Measurements from ENCODE around the gene ZNF468.
"Not testable (repeated sequence)": the region's sequence is repeated elsewhere in the genome, so short reads cannot be mapped to it uniquely, and the experiment has no call there.

The ZNF468 gene

DNA sequence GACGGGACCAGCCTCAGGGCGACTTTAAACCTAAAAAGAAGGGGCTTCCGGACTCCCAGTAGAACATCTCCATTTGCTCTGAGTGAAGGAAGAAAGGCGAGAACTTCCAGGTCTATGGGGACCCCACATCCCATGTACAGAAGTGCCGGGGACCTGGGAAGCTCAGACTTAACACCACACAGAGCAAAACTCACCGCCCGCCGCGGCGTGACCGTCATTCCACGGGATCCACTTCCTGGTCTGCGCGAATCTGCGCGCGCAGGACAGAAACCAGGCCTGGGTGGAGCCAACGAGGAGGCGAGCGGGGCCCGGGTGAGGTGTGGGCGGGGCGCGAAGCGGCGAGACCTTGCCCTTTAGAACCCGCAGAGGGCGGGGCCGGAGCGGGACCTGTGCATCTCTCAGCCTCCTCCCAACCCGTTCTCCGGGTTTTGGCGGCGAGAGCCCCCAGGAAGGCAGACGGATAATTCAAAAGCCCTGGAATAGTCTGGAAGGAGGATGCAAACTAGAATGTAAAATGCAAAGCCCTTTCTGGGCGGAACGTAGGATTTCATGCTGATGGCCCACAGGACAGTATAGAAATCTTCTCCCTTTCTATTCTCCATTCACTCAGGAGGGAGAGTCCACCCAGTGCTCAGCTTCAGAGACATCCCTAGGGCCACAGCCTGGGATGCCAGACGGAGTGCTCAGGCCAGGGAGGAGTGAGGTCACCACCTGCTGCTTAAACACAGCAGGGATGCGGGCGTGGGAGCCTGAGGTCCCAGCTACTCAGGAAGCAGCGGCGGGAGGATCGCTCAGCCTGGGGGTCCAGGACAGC lies at the start of gene ZNF468:
TSS of gene ZNF468 (minus strand) at position 242 of the 814 bp plus-strand sequence. CDS start 3,347 bp downstream, outside the sequence.
- DNase-seq: peak; percentile 71

DNA sequence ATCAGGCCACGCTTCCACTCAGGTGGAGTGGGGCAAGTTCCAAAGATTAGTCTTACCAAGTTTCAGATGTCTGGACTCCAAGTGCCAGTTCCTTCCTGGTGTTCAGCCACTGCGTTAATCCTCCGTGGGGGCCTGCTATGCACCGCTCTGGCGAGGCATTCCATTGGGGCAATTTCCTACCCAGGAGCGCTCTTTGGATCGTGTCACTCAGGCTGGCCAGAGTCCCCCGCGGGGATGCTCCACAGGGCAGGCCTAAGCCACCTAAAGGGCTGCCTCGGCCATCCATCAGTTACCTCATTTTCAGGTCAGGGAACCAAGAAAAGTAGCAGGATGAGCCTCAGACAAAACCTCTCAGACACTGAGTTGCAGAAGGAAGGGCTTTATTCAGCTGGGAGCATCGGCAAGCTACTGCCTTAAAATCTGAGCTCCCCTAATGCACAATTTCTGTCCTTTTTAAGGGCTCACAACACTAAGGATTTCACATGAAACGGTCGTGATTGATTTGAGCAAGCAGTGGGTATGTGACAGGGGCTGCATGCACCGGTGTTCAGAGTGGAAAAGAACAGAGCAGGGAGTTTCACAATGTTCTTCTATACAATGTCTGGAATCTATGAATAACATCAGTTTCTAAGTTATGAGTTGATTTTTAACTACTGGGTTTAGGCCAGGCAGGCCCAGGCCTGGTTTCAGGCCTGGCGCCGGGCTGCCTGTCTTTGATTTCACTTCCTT lies 46.8 kb upstream of the ZNF468 start:
- DNase-seq: not testable (repeated sequence)

DNA sequence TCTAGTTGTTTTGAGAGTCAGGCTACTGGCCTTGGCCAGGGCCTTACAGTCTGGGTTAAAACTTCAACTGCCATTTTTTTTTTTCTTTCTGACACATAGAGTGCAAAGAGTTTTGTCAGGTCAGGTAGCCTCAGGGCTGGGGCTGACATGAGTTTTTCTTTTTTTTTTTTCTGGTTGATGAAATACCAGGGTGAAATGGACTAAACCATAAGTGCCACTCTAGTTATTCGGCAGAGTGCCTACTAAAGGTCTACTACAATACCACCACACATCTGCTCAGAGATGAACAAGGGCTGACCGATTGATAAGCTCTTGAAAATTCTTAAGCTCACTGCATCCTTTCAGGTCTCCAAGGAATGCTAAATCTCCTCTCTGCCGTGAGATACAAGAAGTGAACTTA lies 44.4 kb upstream of the ZNF468 start:
- no peak for DNase-seq

DNA sequence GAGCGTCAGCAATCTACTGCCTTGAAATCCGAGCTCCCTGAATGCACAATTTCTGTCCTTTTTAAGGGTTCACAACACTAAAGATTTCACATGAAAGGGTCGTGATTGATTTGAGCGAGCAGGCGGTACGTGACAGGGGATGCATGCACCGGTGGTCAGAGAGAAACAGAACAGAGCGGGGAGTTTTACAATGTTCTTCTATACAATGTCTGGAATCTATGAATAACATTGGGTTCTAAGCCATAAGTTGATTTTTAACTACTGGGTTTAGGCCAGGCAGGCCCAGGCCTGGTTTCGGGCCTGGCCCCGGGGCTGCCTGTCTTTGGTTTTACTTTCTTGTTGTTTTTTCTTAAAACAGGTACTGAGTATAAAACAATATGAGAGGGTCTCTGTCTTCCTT lies 41.2 kb upstream of the ZNF468 start:
- not testable (repeated sequence) for DNase-seq

DNA sequence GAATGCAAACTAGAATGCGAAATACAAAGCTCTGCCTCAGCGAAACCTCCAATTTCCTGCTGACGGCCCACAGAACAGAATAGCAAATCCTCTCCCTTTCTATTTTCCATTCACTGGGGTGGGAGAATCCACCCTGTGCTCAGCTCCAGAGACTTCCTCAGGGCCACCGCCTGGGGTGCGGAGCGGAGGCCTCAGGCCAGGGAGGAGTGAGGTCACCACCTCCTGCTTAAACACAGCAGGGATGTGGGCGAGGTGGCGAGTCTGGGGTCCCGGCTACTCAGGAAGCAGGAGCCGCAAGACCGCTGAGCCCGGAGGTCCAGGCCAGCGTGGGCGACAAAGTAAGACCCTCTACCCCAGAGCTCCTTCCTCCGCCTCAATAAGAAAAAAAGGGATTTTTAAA lies 40.7 kb upstream of the ZNF468 start:
- DNase-seq: no peak

DNA sequence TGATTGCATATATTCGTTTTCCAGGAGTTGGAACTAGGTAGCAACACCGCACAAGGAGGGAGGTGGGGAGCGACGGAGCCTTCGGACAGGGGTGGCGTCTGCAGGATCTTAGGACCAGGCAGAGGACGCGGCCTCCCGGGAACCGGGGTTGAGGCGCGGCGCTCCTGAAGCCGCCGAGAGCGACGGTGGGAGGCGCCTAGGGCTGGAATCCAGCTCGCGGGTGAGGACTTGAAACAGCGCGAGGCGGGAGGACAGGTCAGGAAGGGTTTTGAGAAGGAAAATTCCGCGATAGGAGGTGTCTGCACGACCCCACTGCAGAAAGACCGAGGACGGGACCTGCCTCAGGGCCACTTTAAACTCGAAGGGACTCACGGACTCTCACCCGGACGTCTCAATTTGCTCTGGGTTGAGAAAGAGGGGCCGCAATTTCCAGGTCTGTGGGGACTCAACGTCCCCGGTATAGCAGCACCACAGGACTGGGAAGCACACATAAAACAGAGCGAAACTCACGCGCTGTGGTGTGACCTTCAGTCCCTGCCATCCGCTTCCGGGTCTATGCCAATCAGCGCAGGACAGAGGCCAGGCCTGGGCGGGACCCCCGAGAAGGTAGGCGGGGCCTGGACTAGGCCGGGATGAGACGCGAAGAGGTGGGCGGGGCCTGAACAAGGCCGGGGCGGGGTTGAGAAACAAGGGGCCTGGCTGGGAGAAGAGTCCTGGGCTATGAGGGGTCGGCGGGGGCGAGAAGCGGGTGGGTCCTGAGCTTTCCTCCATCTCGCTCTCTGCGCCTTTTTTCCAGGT lies 39.9 kb upstream of the ZNF468 start, which contains the start of gene ZNF320:
TSS of gene ZNF320 (minus strand) at position 498 of the 798 bp plus-strand sequence. CDS start 7,380 bp downstream, outside the sequence.
- DNase-seq: peak; percentile 95

DNA sequence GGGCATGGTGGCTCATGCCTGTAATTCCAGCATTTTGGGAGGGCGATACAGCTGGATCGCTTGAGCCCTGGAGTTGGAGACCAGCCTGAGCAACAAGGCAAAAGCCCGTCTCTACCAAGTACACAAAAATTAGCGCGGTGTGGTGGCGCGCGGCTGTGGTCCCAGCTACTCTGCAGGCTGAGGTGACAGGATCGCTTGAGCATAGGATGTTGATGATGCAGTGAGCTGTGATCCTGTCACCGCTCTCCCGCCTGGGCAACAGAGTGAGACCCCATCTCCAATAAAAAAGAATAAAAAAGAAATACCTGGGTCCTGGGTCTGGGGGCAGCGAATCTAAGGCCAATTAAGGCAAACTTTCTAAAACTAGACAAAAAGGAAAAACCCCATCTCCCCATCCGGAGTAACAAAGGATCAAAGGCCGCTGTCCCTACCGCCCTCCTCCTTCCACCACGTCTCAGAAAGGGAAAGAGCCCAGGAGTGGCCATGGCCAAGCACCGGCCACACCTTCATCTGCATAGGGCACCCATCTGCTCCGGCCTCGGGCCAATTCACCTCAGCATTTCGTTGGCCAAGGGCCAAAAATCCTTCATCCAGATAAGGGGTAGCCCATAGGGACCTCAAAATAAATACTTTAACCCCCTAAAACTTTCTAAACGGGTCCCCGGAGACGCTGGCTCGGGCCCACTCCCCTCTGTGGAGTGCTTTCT lies 39.2 kb upstream of the ZNF468 start:
- no peak for DNase-seq

DNA sequence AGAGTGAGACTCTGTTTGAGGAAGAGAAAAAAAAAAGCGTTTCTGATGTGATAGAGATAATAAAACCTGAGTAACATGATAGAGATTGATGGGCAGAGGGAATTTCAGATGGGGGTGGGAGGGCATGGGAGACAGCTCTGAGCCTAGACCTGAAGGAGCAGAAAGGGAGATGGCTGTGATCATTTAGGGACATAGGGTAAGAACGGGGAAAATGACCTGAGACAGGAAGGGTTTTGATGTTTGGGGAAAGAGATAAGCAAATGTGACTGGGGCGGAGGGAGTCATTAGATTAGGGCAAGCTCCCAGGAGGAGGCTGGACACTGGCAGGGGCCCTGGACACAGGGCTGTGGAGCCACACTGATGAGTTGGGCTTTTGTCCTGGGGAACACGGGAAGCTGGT lies 33.9 kb upstream of the ZNF468 start:
- DNase-seq: no peak

DNA sequence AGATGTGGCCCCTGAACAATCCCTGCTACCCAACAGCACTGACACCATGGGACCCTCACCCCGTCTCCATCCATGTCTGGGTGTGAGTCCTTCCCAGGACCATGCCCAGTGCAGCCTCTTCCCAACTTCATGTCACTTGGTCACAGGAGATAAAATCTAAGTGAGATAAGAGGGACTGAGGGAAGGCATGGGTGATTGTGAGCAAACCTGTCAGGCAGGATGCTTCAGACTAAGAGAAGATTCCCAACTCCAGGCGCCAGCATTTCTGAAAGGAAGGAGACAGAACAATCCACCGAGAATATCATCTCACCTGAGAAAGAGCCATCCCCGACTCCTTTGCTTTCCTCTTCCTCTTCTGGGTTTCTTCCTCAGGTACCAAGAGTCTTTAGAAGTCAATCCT lies 32.5 kb upstream of the ZNF468 start:
- no peak for DNase-seq

DNA sequence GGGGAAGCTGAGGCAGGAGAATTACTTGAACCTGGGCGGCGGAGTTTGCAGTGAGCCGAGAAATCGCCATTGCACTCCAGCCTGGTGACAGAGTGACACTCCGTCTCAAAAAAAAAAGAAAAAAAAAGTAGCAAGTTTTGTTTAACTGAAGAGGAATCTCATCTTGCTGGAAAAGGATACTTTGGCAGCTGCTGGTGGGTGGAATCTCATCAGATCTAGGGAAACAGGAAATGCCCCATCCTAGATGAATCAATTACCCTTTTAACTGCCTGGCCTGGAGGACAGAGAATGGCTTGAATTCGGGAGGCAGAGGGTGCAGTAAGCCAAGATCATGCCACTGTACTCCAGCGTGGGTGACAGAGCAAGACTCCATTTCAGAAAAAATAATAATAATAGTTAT lies 31.7 kb upstream of the ZNF468 start:
- DNase-seq: no peak

DNA sequence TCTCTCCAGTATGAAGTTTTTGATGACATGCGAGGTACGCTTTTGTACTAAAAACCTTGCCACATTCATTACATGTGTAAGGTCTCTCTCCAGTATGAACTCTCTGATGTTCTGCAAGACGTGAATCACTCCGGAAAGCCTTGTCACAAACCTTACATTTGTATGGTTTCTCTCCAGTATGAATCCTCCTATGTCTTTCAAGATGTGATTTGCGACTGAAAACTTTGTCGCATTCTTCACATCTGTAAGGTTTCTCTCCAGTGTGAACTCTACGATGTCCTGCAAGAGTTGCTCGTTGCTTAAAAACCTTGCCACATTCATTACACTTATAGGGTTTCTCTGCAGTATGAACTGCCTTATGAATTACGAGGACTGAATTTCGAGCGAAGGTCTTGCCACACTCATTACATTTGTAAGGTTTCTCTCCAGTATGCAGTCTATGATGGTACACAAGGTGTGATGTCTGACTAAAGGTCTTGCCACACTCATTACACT lies 23.5 kb upstream of the ZNF468 start:
- DNase-seq: no peak

DNA sequence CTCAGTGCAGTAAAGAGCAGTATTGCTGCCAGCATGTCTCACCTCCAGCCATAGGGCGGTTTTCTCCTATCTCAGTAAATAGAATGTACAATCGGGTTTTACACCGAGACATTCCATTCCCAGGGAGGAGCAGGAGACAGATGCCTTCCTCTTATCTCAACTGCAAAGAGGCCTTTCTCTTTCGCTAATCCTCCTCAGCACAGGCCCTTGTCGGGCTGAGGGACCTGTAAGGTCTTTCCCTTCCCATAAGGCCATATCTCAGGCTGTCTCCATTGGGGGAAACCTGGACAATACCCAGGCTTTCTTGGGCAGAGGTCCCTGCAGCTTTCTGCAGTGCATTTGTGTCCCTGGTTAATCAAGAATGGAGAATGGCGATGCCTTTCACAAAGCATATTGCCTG lies 15.6 kb upstream of the ZNF468 start:
- not testable (repeated sequence) for DNase-seq

DNA sequence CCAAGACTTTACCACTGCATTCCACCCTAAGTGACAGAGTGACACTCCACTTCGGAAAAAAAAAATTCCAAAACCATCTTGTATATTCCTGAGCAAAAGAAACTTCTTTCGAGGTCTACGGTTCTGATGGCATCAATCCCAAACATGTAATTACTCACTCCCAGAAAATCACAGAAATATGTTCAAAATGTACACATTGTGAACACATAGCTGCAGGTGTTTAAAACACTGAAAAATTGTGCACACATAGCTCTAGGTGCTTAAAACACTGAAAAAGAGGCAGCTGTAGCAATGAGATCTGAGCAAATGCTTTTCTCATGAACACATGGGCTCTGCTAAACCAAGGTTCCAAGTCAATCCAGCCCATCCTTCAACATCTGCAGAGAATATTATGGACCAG lies 14.0 kb upstream of the ZNF468 start:
- no peak for DNase-seq

DNA sequence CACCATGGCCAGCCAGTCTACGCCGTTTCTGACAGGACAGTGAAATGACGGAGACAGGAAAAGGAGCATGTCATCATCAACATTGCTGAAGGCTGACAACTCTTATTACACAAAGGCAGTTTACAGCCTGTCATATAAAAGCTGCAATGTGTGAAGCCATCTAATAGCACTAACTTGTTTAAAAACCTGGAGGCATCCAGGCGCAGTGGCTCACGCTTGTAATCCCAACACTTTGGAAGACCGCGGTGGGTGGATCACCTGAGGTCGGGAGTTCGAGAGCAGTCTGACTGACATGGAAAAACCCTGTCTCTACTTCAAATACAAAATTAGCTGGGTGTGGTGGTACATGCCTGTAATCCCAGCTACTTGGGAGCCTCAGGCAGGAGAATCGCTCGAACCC lies 10.6 kb upstream of the ZNF468 start:
- DNase-seq: not testable (repeated sequence)

DNA sequence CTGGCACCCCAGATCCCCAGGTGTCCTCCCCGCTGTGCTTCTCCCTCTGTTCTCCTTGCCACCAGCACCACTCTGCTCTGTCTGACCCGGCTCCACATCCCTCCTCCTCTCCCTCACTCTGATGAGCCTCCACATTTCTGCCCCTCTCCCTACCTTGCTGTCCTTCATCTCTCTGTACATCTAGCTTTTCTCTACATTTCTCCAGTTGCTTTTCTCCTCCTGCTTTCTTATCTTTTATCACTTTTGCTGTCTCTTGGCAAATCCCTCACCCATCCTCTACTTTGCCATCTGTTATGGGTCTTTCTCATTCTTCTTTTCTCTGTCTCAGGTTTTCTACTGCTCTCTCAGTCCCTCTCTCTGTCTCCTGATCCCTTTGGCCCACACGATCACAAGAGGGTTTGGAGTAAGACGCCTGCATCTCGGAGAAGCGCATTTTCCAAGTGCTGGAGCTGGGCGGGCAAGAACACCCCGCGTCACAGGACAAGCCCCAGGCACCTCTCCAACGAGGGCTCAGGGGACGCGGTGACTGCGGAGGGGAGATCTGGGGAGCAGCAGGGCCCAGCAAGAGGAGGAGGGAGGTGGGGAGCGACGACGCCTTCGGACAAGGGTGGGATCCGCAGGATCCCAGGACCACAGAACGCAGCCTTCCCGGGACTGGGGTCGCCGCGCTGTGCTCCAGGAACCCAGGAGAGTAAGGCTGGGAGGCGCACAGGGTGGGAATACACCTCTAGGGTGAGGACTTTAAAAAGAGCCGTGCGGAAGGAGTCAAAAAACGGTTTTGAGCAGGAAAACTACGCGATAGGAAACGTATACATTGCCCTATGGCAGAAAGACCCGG lies 660 bp downstream of the ZNF468 start:
- not testable (repeated sequence) for DNase-seq

DNA sequence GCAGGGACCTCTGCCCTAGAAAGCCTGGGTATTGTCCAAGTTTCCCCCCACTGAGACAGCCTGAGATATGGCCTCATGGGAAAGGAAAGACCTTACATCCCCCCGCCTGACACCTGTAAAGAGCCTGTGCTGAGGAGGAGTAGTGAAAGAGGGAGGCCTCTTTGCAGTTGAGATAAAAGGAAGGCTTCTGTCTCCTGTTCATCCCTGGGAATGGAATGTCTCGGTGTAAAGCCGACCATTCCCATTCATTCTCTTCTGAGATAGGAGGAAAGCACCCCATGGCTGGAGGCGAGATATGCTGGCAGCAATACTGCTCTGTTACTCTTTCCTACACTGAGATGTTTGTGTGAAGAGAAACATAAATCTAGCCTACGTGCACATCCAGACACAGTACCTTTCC lies 10.1 kb downstream of the ZNF468 start:
- not testable (repeated sequence) for DNase-seq

DNA sequence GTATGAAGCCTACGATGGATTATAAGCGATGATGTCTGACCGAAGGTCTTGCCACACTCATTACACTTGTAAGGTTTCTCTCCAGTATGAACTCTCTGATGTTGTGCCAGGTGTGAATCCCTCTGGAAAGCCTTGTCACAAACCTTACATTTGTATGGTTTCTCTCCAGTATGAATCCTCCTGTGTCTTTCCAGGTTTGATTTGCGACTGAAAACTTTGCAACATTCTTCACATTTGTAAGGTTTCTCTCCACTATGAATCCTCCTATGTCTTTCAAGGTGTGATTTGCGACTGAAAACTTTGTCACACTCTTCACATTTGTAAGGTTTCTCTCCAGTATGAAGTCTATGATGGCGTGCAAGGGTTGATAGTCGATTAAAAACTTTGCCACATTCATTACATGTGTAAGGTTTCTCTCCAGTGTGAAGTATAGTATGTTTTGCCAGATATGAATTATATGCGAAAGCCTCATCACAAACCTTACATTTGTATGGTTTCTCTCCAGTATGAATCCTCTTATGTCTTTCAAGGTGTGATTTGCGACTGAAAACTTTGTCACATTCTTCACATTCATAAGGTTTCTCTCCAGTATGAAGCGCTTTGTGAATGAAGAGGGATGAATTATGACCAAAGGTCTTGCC lies 16.5 kb downstream of the ZNF468 start:
- DNase-seq: not testable (repeated sequence)

DNA sequence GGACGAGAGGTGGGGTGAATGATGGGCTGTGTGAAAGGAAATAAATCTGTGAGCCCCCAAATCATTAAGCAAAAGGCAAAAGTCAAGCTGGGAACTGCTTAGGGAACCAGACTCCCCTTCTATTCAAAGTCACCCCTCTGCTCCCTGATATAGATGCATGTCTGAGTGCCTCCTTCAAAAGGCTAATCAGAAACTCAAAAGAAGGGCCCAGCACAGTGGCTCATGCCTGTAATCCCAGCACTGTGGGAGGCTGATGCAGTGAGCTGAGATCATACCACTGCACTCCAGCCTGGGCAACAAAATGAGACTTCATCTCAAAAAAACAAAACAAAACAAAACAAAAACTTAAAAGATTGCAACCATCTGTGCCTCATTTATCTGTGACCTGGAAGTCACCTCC lies 23.1 kb downstream of the ZNF468 start:
- not testable (repeated sequence) for DNase-seq

DNA sequence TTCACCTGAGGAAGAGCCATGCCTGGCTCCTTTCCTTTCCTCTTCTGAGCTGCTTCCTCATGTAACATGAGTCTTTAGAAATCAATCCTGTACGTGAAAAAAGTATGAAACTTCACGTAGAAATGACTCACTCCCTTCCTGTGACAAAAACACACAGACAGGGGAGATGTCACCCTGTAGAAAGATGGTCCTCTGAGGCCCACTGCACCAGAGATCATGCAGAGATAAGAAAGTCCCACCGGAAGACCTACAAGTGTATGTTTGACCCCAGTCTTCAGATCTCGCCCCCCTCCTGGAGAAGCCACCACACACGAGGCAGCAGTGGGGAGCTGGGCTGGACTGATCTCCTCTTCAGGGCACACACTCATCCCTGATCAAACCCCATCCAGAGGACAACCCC lies 23.9 kb downstream of the ZNF468 start:
- not testable (repeated sequence) for DNase-seq

DNA sequence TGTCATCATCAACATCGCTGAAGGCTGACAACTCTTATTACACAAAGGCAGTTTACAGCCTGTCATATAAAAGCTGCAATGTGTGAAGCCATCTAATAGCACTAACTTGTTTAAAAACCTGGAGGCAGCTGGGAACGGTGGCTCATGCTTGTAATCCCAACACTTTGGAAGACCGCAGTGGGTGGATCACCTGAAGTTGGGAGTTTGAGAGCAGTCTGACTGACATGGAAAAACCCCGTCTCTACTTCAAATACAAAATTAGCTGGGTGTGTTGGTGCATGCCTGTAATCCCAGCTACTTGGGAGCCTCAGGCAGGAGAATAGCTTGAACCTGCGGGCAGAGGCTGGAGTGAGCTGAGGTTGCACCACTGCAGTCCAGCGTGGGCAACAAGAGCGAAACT lies 27.6 kb downstream of the ZNF468 start:
- DNase-seq: not testable (repeated sequence)

DNA sequence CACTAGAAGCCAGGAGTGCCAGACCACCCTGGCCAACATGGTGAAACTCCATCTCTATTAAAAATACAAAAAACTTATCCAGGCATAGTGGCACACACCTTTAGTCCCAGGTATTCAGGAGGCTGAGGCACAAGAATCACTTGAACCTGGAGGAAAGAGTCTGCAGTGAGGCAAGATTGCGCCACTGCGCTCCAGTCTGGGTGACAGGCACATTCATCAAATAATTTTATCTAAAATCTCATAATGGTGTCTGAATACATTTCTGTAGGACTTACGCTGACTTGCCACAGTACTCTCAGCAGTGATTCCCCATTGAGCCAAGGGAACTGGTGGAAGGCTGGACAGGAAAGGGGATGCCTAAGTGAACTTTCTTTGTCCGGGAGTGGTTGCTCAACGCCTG lies 31.7 kb downstream of the ZNF468 start:
- DNase-seq: no peak
